K562 (cell line): ENCODE results near the gene CTRB1. TPM values are rescaled to one million over a fixed set of nuclear protein-coding genes. Genes with fewer than 3 reads are reported as not detected.

Experiments used
- ATAC-seq: fragments of 200-7000 bp; cut with Tn5 transposase; 3 replicates; pipeline ENCODE4 v1.9.1; 2020; ENCODE audit warnings: moderate library complexity
- BruUV-seq: library from RNA; stranded (reverse); fragments of 400-500 nt; replicated peaks from 2 replicates; lab custom pipeline; 2021; lab: Mats Ljungman, UMichigan
- CTCF ChIA-PET: fragments of 300-600 bp; formaldehyde crosslinking; extraction: SDS; loops from one replicate; lab custom pipeline; 2021; ENCODE audit warnings: low intra/inter-chr PET ratio; lab: Yijun Ruan, JAX
- POLR2A ChIA-PET: fragments of 300-600, 350-650 bp; sonication (Branson Sonifier 250); formaldehyde crosslinking; extraction: SDS; loops from one replicate; lab custom pipeline; 2021; ENCODE audit warnings: antibody characterized with exemption, inconsistent platforms; lab: Yijun Ruan, JAX
- DNase-seq, 4 experiments: peaks; one replicate each; pipeline versions ENCODE4 v3.0.0 to v3.0.0-alpha.2; 2011 to 2018; ENCODE audit warnings: low spot score in 3 of 4, mixed read lengths in 3 of 4; ENCODE audit errors: extremely low read depth in 1 of 4
- FAIRE-seq: peaks from 2 replicates; lab custom pipeline; 2011; peaks lifted over from hg19 to GRCh38; lab: Jason Lieb, UNC
- H2AFZ ChIP-seq: 2 replicates; pipeline ENCODE4 v1.6.0; 2011; ENCODE audit warnings: low read depth, low read length, control low read depth, inconsistent platforms
- H3K27ac ChIP-seq: fragments of 200-600 bp; 3 replicates; pipeline ENCODE4 v1.8.0; 2011; ENCODE audit warnings: low read depth, mild to moderate bottlenecking, control low read depth, inconsistent platforms, low read length, moderate library complexity, mixed read lengths; ENCODE audit errors: extremely low read depth
- H3K27me3 ChIP-seq, 2 experiments: fragments of 300-600 bp in 1 of 2; 2 replicates in 1 of 2; 3 replicates in 1 of 2; pipeline versions ENCODE4 v1.6.0 to v1.8.0; 2011; ENCODE audit warnings: inconsistent platforms in 2 of 2, low read length in 2 of 2, mild to moderate bottlenecking in 1 of 2, mixed read lengths in 1 of 2, moderate library complexity in 1 of 2; ENCODE audit not compliant: control insufficient read depth in 2 of 2, insufficient read depth in 2 of 2
- H3K36me3 ChIP-seq: fragments of 300-600 bp; 3 replicates; pipeline ENCODE4 v1.8.0; 2011; ENCODE audit warnings: mild to moderate bottlenecking, low read length, inconsistent platforms; ENCODE audit not compliant: control insufficient read depth, insufficient read depth
- H3K4me1 ChIP-seq, 2 experiments: fragments of 200-600 bp in 1 of 2; replicated peaks in 1 of 2; 2 replicates in 1 of 2; 3 replicates in 1 of 2; pipeline versions ENCODE4 v1.5.1 to v1.8.0; 2011; ENCODE audit warnings: inconsistent platforms in 2 of 2, low read length in 2 of 2, mild to moderate bottlenecking in 1 of 2, mixed read lengths in 1 of 2, moderate library complexity in 1 of 2; ENCODE audit not compliant: control insufficient read depth in 2 of 2, insufficient read depth in 2 of 2
- H3K4me2 ChIP-seq: 2 replicates; pipeline ENCODE4 v1.6.1; 2011; ENCODE audit warnings: low read length, control low read depth, inconsistent platforms, mixed read lengths; ENCODE audit not compliant: insufficient read depth
- H3K4me3 ChIP-seq: fragments of 200-600 bp; sonication (generic), shearing (Covaris generic); 2 replicates; pipeline ENCODE4 v1.5.1; 2016; ENCODE audit warnings: control low read depth, inconsistent platforms
- H3K79me2 ChIP-seq: fragments of 200-600 bp; 3 replicates; pipeline ENCODE4 v1.8.0; 2011; ENCODE audit warnings: low read length, inconsistent platforms; ENCODE audit not compliant: control insufficient read depth, insufficient read depth
- H3K9ac ChIP-seq, 2 experiments: 2 replicates each; pipeline versions ENCODE4 v1.6.0 to v1.6.1; 2011; ENCODE audit warnings: low read depth in 2 of 2, low read length in 2 of 2, control low read depth in 1 of 2, inconsistent platforms in 1 of 2, mild to moderate bottlenecking in 1 of 2, mixed read lengths in 1 of 2; ENCODE audit not compliant: insufficient read depth in 1 of 2
- H3K9me1 ChIP-seq: one replicate; pipeline ENCODE4 v1.6.0; 2011; ENCODE audit warnings: inconsistent platforms, mild to moderate bottlenecking, low read length, moderate library complexity; ENCODE audit not compliant: control insufficient read depth, insufficient read depth
- H3K9me3 ChIP-seq: replicated peaks from 2 replicates; pipeline ENCODE4 v1.5.1; 2011; ENCODE audit warnings: low read depth, low read length, inconsistent platforms; ENCODE audit not compliant: control insufficient read depth, insufficient read depth
- H4K20me1 ChIP-seq: replicated peaks from 2 replicates; pipeline ENCODE4 v1.6.1; 2011; ENCODE audit warnings: low read length, inconsistent platforms, mixed read lengths; ENCODE audit not compliant: control insufficient read depth, insufficient read depth
- E2F3 ChIP-seq: fragments of 250-450 bp; sonication (Bioruptor Pico); IDR thresholded peaks from 2 replicates; pipeline ENCODE4 v1.4.0; 2020; ENCODE audit warnings: mild to moderate bottlenecking
- GTF2A2 ChIP-seq: IDR thresholded peaks from 2 replicates; pipeline ENCODE4 v1.6.1; 2016; ENCODE audit warnings: mild to moderate bottlenecking, missing genetic modification characterization, missing compliant biosample characterization
- HOXB6 ChIP-seq: fragments of 250-450 bp; sonication (Bioruptor Pico); IDR thresholded peaks from 2 replicates; pipeline ENCODE4 v1.5.1; 2022; ENCODE audit warnings: mild to moderate bottlenecking, borderline replicate concordance
- KLF16 ChIP-seq: IDR thresholded peaks from 2 replicates; pipeline ENCODE4 v1.6.1; 2016; ENCODE audit warnings: antibody characterized with exemption
- LARP7 ChIP-seq: fragments of 450-650 bp; IDR thresholded peaks from 2 replicates; pipeline ENCODE4 v1.6.1; 2016
- NFIC ChIP-seq: fragments of 450-650 bp; IDR thresholded peaks from 2 replicates; pipeline ENCODE4 v1.6.1; 2017; ENCODE audit warnings: mild to moderate bottlenecking, inconsistent platforms
- NFYB ChIP-seq: IDR thresholded peaks from 2 replicates; pipeline ENCODE4 v1.6.1; 2011; ENCODE audit warnings: mild to moderate bottlenecking, moderate library complexity; ENCODE audit not compliant: insufficient read length; ENCODE audit errors: extremely low read depth
- NONO ChIP-seq, 2 experiments: fragments of 200-400 bp in 1 of 2; fragments of 450-650 bp in 1 of 2; formaldehyde crosslinking in 1 of 2; IDR thresholded peaks; 2 replicates each; pipeline ENCODE4 v1.6.1; 2017; ENCODE audit warnings: low read depth in 2 of 2, mild to moderate bottlenecking in 2 of 2, moderate library complexity in 2 of 2, low read length in 1 of 2
- SNIP1 ChIP-seq: fragments of 450-650 bp; IDR thresholded peaks from 2 replicates; pipeline ENCODE4 v1.7.1; 2017; ENCODE audit warnings: low read depth, mild to moderate bottlenecking
- TRIM28 ChIP-seq: fragments of 450-650 bp; IDR thresholded peaks from 2 replicates; pipeline ENCODE4 v1.6.1; 2017
- ZNF324 ChIP-seq: fragments of 250-450 bp; sonication (Bioruptor Pico); IDR thresholded peaks from 2 replicates; pipeline ENCODE4 v1.4.0; 2020; ENCODE audit warnings: mild to moderate bottlenecking
- ZNF57 ChIP-seq: fragments of 450-650 bp; formaldehyde crosslinking; IDR thresholded peaks from 2 replicates; pipeline ENCODE4 v1.4.0; 2020; ENCODE audit warnings: mild to moderate bottlenecking, moderate library complexity
- ZNF75A ChIP-seq: fragments of 450-650 bp; formaldehyde crosslinking; IDR thresholded peaks from 2 replicates; pipeline ENCODE4 v1.4.0; 2020; ENCODE audit warnings: mild to moderate bottlenecking
- ZNF766 ChIP-seq: fragments of 200-800 bp; sonication (Bioruptor generic); conservative IDR thresholded peaks from 2 replicates; pipeline ENCODE4 v1.6.1; 2016; ENCODE audit warnings: missing genetic modification characterization, missing compliant biosample characterization
- WGBS: fragments of 100-300 bp; shearing (Covaris generic); methylation state at CpG from one replicate; pipeline ENCODE4 v1.1.6; 2016; ENCODE audit warnings: low coverage, mixed read lengths; ENCODE audit not compliant: insufficient coverage; ENCODE audit errors: missing lambda C conversion rate; 5-methylcytosine and 5-hydroxymethylcytosine counted together
- in situ Hi-C: fragments of 300-500 bp; cut with MboI; formaldehyde crosslinking; loops from 4 replicates; pipeline ENCODE4 v1.15.0; 2018; ENCODE audit warnings: inconsistent platforms, mixed read lengths
- intact Hi-C: fragments of 100-400 bp; cut with micrococcal nuclease; formaldehyde crosslinking; loops from 2 replicates; pipeline ENCODE4 v1.14.2; 2022
- polyA plus RNA-seq, 8 experiments: library from polyadenylated mRNA; depleted of rRNA in 4 of 8; stranded (reverse) in 5 of 8; unstranded in 3 of 8; fragments of >200 nt; fragmentation: Nextera tagmentation in 2 of 8; fragmentation: Illumina TruSeq in 1 of 8; extraction: Ambion mirVana in 2 of 8; extraction: Trizol in 1 of 8; gene quantifications; 2 replicates each; pipeline versions ENCODE4 v1.2.1 to v1.2.3, GENCODE V29; 2011 to 2014; ENCODE audit warnings: inconsistent platforms in 1 of 8, missing spikeins in 1 of 8
- total RNA-seq, 7 experiments: library from RNA; depleted of rRNA in 6 of 7; stranded (reverse); fragments of >200 nt in 6 of 7; fragmentation: Illumina TruSeq in 2 of 7; extraction: Trizol in 2 of 7; gene quantifications; 2 replicates each; pipeline versions ENCODE4 v1.2.1 to v1.2.3, GENCODE V29; 2011 to 2021; ENCODE audit warnings: low replicate concordance in 1 of 7
- TF ChIP-seq, protein P1 (sequence below): sonication (generic); formaldehyde crosslinking; IDR thresholded peaks from 2 replicates; pipeline ENCODE4 v1.8.0; 2023; ENCODE audit warnings: missing genetic modification reagents, mild to moderate bottlenecking, borderline replicate concordance
- TF ChIP-seq, protein P2 (sequence below): fragments of 250-450 bp; sonication (Bioruptor Pico); IDR thresholded peaks from 2 replicates; pipeline ENCODE4 v1.5.1; 2021; ENCODE audit warnings: mild to moderate bottlenecking

The CTRB1 gene
- total and polyA plus RNA-seq, 9 of the 15 experiments (the other 6 are each of a cell fraction or from before 2014, with no cell fraction given): 2.3 TPM; not detected in 8

DNA sequence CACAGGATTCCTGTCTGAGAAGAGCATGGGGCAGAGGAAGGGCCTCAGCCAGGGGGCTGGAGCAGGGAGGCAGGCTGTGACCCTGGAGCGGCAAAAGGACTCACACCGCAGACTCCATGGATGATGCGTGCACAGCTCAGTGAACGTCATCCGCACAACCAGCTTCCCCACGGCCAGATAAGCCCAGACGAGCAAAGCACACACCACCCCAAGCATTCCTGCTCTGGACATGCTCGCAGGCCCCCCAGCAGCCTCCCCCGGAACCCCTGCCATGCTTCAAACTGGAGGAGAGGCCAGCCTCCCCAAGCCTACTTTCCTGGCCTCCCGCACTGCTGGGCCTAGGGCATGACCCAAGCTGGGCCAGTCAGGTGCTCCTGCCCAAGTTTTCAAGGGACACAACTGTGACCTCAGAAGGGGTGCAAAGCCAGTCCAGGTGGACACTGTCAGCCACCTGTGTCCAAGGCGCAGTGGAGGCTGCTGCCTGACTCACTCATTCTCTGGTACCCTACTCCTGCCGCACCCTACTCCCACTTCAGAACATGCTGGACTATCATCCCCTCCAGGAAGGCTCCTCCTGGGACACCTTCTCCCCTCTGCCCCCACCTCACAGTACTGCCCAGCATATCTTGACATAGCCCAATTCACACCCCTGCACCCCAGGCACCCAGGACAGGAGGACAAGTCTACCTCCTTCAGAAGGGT lies 27.9 kb downstream of the CTRB1 start:
- ATAC-seq (no peak), DNase-seq (no peak), FAIRE-seq (no peak)
- ChIA-PET CTCF (no interaction called here), POLR2A (interaction anchor here (0.9 kb wide), 1 partner anchor 172 kb away, joined by 3 read pairs; no protein-coding TSS in a partner anchor)
- Histone ChIP-seq H2AFZ (no peak overlapping the region), H3K27ac (no peak overlapping the region), H3K9me3 (no peaks in the 10 kb centered on the region), H3K36me3 (peaks cover 12% of the 10 kb centered on the region; the same call in 1 of the 3 replicates), H3K9ac (peak overlapping the region in 1 of 2 experiments; percentile 79; a peak in 2 of 4 replicates), H3K4me2 (no peak overlapping the region), H3K79me2 (peaks cover 34% of the 10 kb centered on the region), H3K4me1 (peaks cover 17 to 76% of the 10 kb centered on the region in 2 experiments; a peak in 4 of 5 replicates), H3K4me3 (no peak overlapping the region), H3K9me1 (no peaks in the 10 kb centered on the region), H4K20me1 (peaks cover 45% of the 10 kb centered on the region), H3K27me3 (no peaks in the 10 kb centered on the region)
- WGBS: 71% methylated on average over 11 of the region's 12 CpGs
- no TSS peak for BruUV-seq
- TF ChIP-seq E2F3 (CRISPR knock-in tag): no peak
- TF ChIP-seq NONO (IDR thresholded peaks at IDR 0.05; ENCODE audit: low read depth in 2 of 2, low read length in 1 of 2): no peak
- TF ChIP-seq GTF2A2 (tag): no peak
- TF ChIP-seq NFYB: no peak
- no peak for TF ChIP-seq LARP7
- TF ChIP-seq ZNF57 (CRISPR knock-in tag): no peak
- no peak for TF ChIP-seq SNIP1
- no peak for TF ChIP-seq ZNF75A (CRISPR knock-in tag)
- no peak for TF ChIP-seq TRIM28
- TF ChIP-seq ZNF766 (CRISPR knock-in tag): no peak
- TF ChIP-seq, protein P1, sequence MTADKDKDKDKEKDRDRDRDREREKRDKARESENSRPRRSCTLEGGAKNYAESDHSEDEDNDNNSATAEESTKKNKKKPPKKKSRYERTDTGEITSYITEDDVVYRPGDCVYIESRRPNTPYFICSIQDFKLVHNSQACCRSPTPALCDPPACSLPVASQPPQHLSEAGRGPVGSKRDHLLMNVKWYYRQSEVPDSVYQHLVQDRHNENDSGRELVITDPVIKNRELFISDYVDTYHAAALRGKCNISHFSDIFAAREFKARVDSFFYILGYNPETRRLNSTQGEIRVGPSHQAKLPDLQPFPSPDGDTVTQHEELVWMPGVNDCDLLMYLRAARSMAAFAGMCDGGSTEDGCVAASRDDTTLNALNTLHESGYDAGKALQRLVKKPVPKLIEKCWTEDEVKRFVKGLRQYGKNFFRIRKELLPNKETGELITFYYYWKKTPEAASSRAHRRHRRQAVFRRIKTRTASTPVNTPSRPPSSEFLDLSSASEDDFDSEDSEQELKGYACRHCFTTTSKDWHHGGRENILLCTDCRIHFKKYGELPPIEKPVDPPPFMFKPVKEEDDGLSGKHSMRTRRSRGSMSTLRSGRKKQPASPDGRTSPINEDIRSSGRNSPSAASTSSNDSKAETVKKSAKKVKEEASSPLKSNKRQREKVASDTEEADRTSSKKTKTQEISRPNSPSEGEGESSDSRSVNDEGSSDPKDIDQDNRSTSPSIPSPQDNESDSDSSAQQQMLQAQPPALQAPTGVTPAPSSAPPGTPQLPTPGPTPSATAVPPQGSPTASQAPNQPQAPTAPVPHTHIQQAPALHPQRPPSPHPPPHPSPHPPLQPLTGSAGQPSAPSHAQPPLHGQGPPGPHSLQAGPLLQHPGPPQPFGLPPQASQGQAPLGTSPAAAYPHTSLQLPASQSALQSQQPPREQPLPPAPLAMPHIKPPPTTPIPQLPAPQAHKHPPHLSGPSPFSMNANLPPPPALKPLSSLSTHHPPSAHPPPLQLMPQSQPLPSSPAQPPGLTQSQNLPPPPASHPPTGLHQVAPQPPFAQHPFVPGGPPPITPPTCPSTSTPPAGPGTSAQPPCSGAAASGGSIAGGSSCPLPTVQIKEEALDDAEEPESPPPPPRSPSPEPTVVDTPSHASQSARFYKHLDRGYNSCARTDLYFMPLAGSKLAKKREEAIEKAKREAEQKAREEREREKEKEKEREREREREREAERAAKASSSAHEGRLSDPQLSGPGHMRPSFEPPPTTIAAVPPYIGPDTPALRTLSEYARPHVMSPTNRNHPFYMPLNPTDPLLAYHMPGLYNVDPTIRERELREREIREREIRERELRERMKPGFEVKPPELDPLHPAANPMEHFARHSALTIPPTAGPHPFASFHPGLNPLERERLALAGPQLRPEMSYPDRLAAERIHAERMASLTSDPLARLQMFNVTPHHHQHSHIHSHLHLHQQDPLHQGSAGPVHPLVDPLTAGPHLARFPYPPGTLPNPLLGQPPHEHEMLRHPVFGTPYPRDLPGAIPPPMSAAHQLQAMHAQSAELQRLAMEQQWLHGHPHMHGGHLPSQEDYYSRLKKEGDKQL (CRISPR knock-in tag): no peak
- TF ChIP-seq KLF16: no peak
- no peak for TF ChIP-seq HOXB6 (CRISPR knock-in tag)
- TF ChIP-seq, protein P2, sequence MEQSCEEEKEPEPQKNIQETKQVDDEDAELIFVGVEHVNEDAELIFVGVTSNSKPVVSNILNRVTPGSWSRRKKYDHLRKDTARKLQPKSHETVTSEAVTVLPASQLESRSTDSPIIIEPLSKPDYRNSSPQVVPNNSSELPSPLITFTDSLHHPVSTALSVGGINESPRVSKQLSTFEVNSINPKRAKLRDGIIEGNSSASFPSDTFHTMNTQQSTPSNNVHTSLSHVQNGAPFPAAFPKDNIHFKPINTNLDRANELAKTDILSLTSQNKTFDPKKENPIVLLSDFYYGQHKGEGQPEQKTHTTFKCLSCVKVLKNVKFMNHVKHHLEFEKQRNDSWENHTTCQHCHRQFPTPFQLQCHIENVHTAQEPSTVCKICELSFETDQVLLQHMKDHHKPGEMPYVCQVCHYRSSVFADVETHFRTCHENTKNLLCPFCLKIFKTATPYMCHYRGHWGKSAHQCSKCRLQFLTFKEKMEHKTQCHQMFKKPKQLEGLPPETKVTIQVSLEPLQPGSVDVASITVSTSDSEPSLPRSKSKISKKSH (CRISPR knock-in tag): no peak
- no peak for TF ChIP-seq NFIC
- TF ChIP-seq ZNF324: no peak
- in situ Hi-C loops: no loop called here
- intact Hi-C loops: no loop called here
